B cell (primary cell): ENCODE results near the gene EGFL7. TPM values are rescaled to one million over a fixed set of nuclear protein-coding genes. Genes with fewer than 3 reads are reported as not detected.

Source experiments
- ATAC-seq: fragments of 200-7000 bp; cut with Tn5 transposase; one replicate; pipeline ENCODE4 v1.10.0; 2021; ENCODE audit warnings: low read depth, mild to moderate bottlenecking, moderate number of reproducible peaks, moderate library complexity
- CTCF ChIA-PET: fragments of 350-600 bp; sonication (Branson Sonifier 250); formaldehyde crosslinking; loops from one replicate; lab custom pipeline; 2021; ENCODE audit warnings: antibody characterized with exemption, inconsistent platforms; lab: Charles Lee
- POLR2A ChIA-PET: fragments of 350-600 bp; sonication (Branson Sonifier 250); formaldehyde crosslinking; loops from one replicate; lab custom pipeline; 2021; ENCODE audit warnings: antibody characterized with exemption; lab: Charles Lee
- DNase-seq: peaks from one replicate; pipeline ENCODE4 v3.0.0; 2013
- H2AFZ ChIP-seq: 2 replicates; pipeline ENCODE4 v1.6.1; 2012; ENCODE audit warnings: mild to moderate bottlenecking, low read depth, low read length; ENCODE audit not compliant: insufficient read depth, poor library complexity, severe bottlenecking
- H3K27ac ChIP-seq, 2 donors: 1 replicate in 1 of 2; 2 replicates in 1 of 2; pipeline ENCODE4 v1.5.1; 2012 to 2013; ENCODE audit warnings: low read length in 2 of 2, mild to moderate bottlenecking in 2 of 2, moderate library complexity in 1 of 2
- H3K27me3 ChIP-seq, 4 experiments: fragments of 200-600 bp in 1 of 4; sonication (generic) in 1 of 4; replicated peaks in 1 of 4; 1 replicate in 2 of 4; 2 replicates in 2 of 4; pipeline versions ENCODE4 v1.6.1 to v1.7.0; 2013 to 2016; ENCODE audit warnings: low read length in 3 of 4, mild to moderate bottlenecking in 2 of 4, mixed read lengths in 1 of 4, moderate library complexity in 1 of 4; ENCODE audit not compliant: insufficient read depth in 4 of 4, control insufficient read depth in 3 of 4; ENCODE audit errors: control extremely low read depth in 1 of 4
- H3K36me3 ChIP-seq, 2 experiments: replicated peaks in 1 of 2; 1 replicate in 1 of 2; 2 replicates in 1 of 2; pipeline versions ENCODE4 v1.6.1 to v1.7.1; 2013; ENCODE audit warnings: low read length in 1 of 2; ENCODE audit not compliant: insufficient read depth in 2 of 2, control insufficient read depth in 1 of 2; ENCODE audit errors: control extremely low read depth in 1 of 2, extremely low read depth in 1 of 2
- H3K4me1 ChIP-seq, 2 donors: fragments of 200-600 bp in 1 of 2; sonication (generic) in 1 of 2; 1 replicate in 1 of 2; 2 replicates in 1 of 2; pipeline versions ENCODE4 v1.5.1 to v1.6.1; 2013 to 2017; ENCODE audit warnings: low read length in 2 of 2; ENCODE audit not compliant: control insufficient read depth in 2 of 2, insufficient read depth in 2 of 2
- H3K4me2 ChIP-seq: replicated peaks from 2 replicates; pipeline ENCODE3; 2012; ENCODE audit warnings: mild to moderate bottlenecking, low read depth, low read length; ENCODE audit not compliant: poor library complexity, severe bottlenecking
- H3K4me3 ChIP-seq, 5 experiments: fragments of 200-600 bp in 1 of 5; sonication (generic) in 1 of 5; 1 replicate in 3 of 5; 2 replicates in 2 of 5; pipeline versions ENCODE4 v1.5.1 to v1.7.0; 2011 to 2016; ENCODE audit warnings: low read length in 4 of 5, mild to moderate bottlenecking in 4 of 5, low read depth in 2 of 5, control low read depth in 1 of 5, moderate library complexity in 1 of 5; ENCODE audit not compliant: insufficient read depth in 1 of 5; ENCODE audit errors: control extremely low read depth in 1 of 5, extremely low read depth in 1 of 5
- H3K79me2 ChIP-seq: fragments of 200-600 bp; sonication (generic); one replicate; pipeline ENCODE4 v1.6.0; 2016; ENCODE audit warnings: low read length; ENCODE audit not compliant: control insufficient read depth, insufficient read depth
- H3K9ac ChIP-seq: fragments of 200-600 bp; sonication (generic); 2 replicates; pipeline ENCODE4 v1.6.1; 2017; ENCODE audit warnings: mild to moderate bottlenecking, low read length, moderate library complexity
- H3K9me3 ChIP-seq, 3 donors: one replicate each; pipeline versions ENCODE4 v1.6.1 to v1.7.1; 2013; ENCODE audit warnings: low read length in 2 of 3; ENCODE audit not compliant: control insufficient read depth in 2 of 3, insufficient read depth in 1 of 3; ENCODE audit errors: control extremely low read depth in 1 of 3
- H4K20me1 ChIP-seq: 2 replicates; pipeline ENCODE4 v1.6.0; 2012; ENCODE audit warnings: mild to moderate bottlenecking, low read length; ENCODE audit not compliant: insufficient read depth, control insufficient read depth, poor library complexity, severe bottlenecking
- H3K27ac Mint-ChIP-seq: one replicate; pipeline ENCODE4 v1.8.0; 2021; ENCODE audit warnings: mixed read lengths
- H3K27me3 Mint-ChIP-seq: one replicate; pipeline ENCODE4 v1.8.0; 2021; ENCODE audit warnings: mixed read lengths
- H3K4me1 Mint-ChIP-seq: one replicate; pipeline ENCODE4 v1.8.0; 2021; ENCODE audit warnings: mixed read lengths
- H3K4me3 Mint-ChIP-seq: one replicate; pipeline ENCODE4 v1.8.0; 2021; ENCODE audit warnings: mixed read lengths
- H3K9me3 Mint-ChIP-seq: one replicate; pipeline ENCODE4 v1.8.0; 2022; ENCODE audit warnings: mixed read lengths; ENCODE audit not compliant: insufficient read depth
- CTCF ChIP-seq: fragments of 200-600 bp; IDR thresholded peaks from one replicate; pipeline ENCODE4 v1.8.0; 2022; ENCODE audit warnings: antibody characterized with exemption, mild to moderate bottlenecking
- EZH2 ChIP-seq: IDR thresholded peaks from 2 replicates; pipeline ENCODE4 v1.6.1; 2012; ENCODE audit warnings: borderline replicate concordance, low read depth, mild to moderate bottlenecking, moderate library complexity, low read length; ENCODE audit not compliant: insufficient read depth, poor library complexity, severe bottlenecking
- whole genome bisulfite sequencing: methylation state at CpG from one replicate; pipeline ENCODE4 v1.1.5; 2013; ENCODE audit warnings: missing lambda C conversion rate; ENCODE audit not compliant: insufficient coverage; 5-methylcytosine and 5-hydroxymethylcytosine counted together
- intact Hi-C: fragments of 100-400 bp; cut with micrococcal nuclease; formaldehyde crosslinking; loops from one replicate; pipeline ENCODE4 v1.10.0; 2022
- polyA plus RNA-seq: library from polyadenylated mRNA; depleted of rRNA; stranded (reverse); fragments of >200 nt; gene quantifications from 2 replicates; pipeline ENCODE4 v1.2.3, GENCODE V29; 2012
- total RNA-seq, 2 donors: library from RNA; stranded (reverse); fragments of 120-200 nt in 1 of 2; gene quantifications; 1 replicate in 1 of 2; 2 replicates in 1 of 2; pipeline versions ENCODE4 v1.2.3 to v1.2.4, GENCODE V29; 2013 to 2022

EGFL7 gene
- total and polyA plus RNA-seq, 2 donors (not counting 1 experiment from before 2014, with no cell fraction given): 0.34 TPM; not detected in 1

GRCh38 chr9:136668983-136669790, 6.5 kb downstream of the EGFL7 start:
- H3K4me3 Mint-ChIP-seq: no peak overlapping the region
- no peak overlapping the region for H2AFZ ChIP-seq
- H3K27me3 ChIP-seq: peaks cover 0 to 32% (median 16%) of the 10 kb centered on the region in 4 experiments

More at GRCh38 chr9:136668983-136669790, 6.5 kb downstream of the EGFL7 start:
- Mint-ChIP-seq H3K27me3 (peaks cover 11% of the 10 kb centered on the region), H3K9me3 (no peaks in the 10 kb centered on the region), H3K27ac (no peak overlapping the region), H3K4me1 (peaks cover 12% of the 10 kb centered on the region)
- TF ChIP-seq EZH2 (no peak), CTCF (no peak)
- no peak overlapping the region for H3K4me3 ChIP-seq
- ATAC-seq: no peak
- POLR2A ChIA-PET: interaction anchor here (0.6 kb wide), 1 partner anchor 145 kb away, joined by 3 read pairs; no protein-coding TSS in a partner anchor
- H3K27ac ChIP-seq: no peak overlapping the region
- peaks cover 0 to 7% (median 0%) of the 10 kb centered on the region in 3 donors for H3K9me3 ChIP-seq
- DNase-seq: no peak
- 92% methylated on average over 22 of the region's 23 CpGs for WGBS
- peaks cover 0 to 6% of the 10 kb centered on the region in 2 experiments for H3K36me3 ChIP-seq
- no peak overlapping the region for H3K4me2 ChIP-seq
- H4K20me1 ChIP-seq: peaks cover 7% of the 10 kb centered on the region
- CTCF ChIA-PET: no interaction called here
- no peak overlapping the region for H3K9ac ChIP-seq
- intact Hi-C loops: loop anchor here (10.0 kb wide), 1 partner anchor 46 kb away; the partner anchor contains the start of gene DIPK1B
- H3K4me1 ChIP-seq: peaks cover 10 to 15% of the 10 kb centered on the region in 2 donors
- no peaks in the 10 kb centered on the region for H3K79me2 ChIP-seq
